WTC11 (cell line): Measurements from ENCODE around the gene OR11A1. TPM values are rescaled to one million over a fixed set of nuclear protein-coding genes. Genes with fewer than 3 reads are reported as not detected.

Experiments used
- ATAC-seq: fragments of 200-7000 bp; cut with Tn5 transposase; 2 replicates; pipeline ENCODE4 v1.10.0; 2021; ENCODE audit warnings: mild to moderate bottlenecking, moderate library complexity
- CTCF ChIA-PET: fragments of 300-600 bp; sonication (Branson Sonifier 250); formaldehyde crosslinking; loops from one replicate; lab custom pipeline; 2021; ENCODE audit warnings: antibody characterized with exemption; lab: Charles Lee
- POLR2A ChIA-PET: fragments of 350-600 bp; sonication (Branson Sonifier 250); formaldehyde crosslinking; loops from one replicate; lab custom pipeline; 2021; ENCODE audit warnings: antibody characterized with exemption; lab: Charles Lee
- DNase-seq: peaks from one replicate; pipeline ENCODE4 v3.0.0; 2021; ENCODE audit warnings: low spot score
- H3K27ac Mint-ChIP-seq: 2 replicates; pipeline ENCODE4 v1.8.0; 2021; ENCODE audit warnings: mixed read lengths
- H3K27me3 Mint-ChIP-seq: 2 replicates; pipeline ENCODE4 v1.8.0; 2021; ENCODE audit warnings: low read depth, mild to moderate bottlenecking, moderate library complexity, mixed read lengths
- H3K36me3 Mint-ChIP-seq: 2 replicates; pipeline ENCODE4 v1.8.0; 2021; ENCODE audit warnings: mixed read lengths
- H3K4me1 Mint-ChIP-seq: 2 replicates; pipeline ENCODE4 v1.8.0; 2022; ENCODE audit warnings: mixed read lengths
- H3K4me3 Mint-ChIP-seq: 2 replicates; pipeline ENCODE4 v1.8.0; 2021; ENCODE audit warnings: mild to moderate bottlenecking, moderate library complexity, mixed read lengths
- H3K9me3 Mint-ChIP-seq: 2 replicates; pipeline ENCODE4 v1.8.0; 2021; ENCODE audit warnings: mixed read lengths
- AFF4 ChIP-seq: sonication (generic); formaldehyde crosslinking; IDR thresholded peaks from 2 replicates; pipeline ENCODE4 v1.8.1; 2023; ENCODE audit warnings: mild to moderate bottlenecking, missing genetic modification reagents, borderline replicate concordance
- E2F5 ChIP-seq: sonication (generic); formaldehyde crosslinking; IDR thresholded peaks from 2 replicates; pipeline ENCODE4 v1.8.1; 2022; ENCODE audit warnings: mild to moderate bottlenecking, moderate library complexity, missing genetic modification reagents
- GRHL2 ChIP-seq: fragments of 250-450 bp; sonication (Bioruptor Pico); IDR thresholded peaks from 2 replicates; pipeline ENCODE4 v1.8.0; 2022; ENCODE audit warnings: mild to moderate bottlenecking, moderate library complexity; ENCODE audit not compliant: insufficient replicate concordance, severe bottlenecking
- IRF1 ChIP-seq: sonication (generic); formaldehyde crosslinking; IDR thresholded peaks from 2 replicates; pipeline ENCODE4 v1.8.0; 2023; ENCODE audit warnings: missing genetic modification reagents
- IRF2 ChIP-seq: sonication (generic); formaldehyde crosslinking; IDR thresholded peaks from 2 replicates; pipeline ENCODE4 v1.8.0; 2022; ENCODE audit warnings: low read depth, missing genetic modification reagents, borderline replicate concordance
- STAT6 ChIP-seq: sonication (generic); formaldehyde crosslinking; conservative IDR thresholded peaks from 2 replicates; pipeline ENCODE4 v1.8.1; 2023; ENCODE audit warnings: mild to moderate bottlenecking, low read depth, missing genetic modification reagents, moderate library complexity
- TCF7 ChIP-seq: sonication (generic); formaldehyde crosslinking; IDR thresholded peaks from 2 replicates; pipeline ENCODE4 v1.8.0; 2022; ENCODE audit warnings: mild to moderate bottlenecking, low read depth, missing genetic modification reagents, moderate library complexity
- TEAD1 ChIP-seq: sonication (generic); formaldehyde crosslinking; IDR thresholded peaks from 2 replicates; pipeline ENCODE4 v1.8.0; 2022; ENCODE audit warnings: mild to moderate bottlenecking, missing genetic modification reagents
- ZNF232 ChIP-seq: sonication (generic); formaldehyde crosslinking; IDR thresholded peaks from 2 replicates; pipeline ENCODE4 v1.8.0; 2022; ENCODE audit warnings: mild to moderate bottlenecking, missing genetic modification reagents
- ZNF263 ChIP-seq: sonication (generic); formaldehyde crosslinking; IDR thresholded peaks from 2 replicates; pipeline ENCODE4 v1.8.1; 2022; ENCODE audit warnings: low read depth, mild to moderate bottlenecking, moderate library complexity, missing genetic modification reagents
- ZNF416 ChIP-seq: fragments of 250-450 bp; sonication (Bioruptor Pico); IDR thresholded peaks from 2 replicates; pipeline ENCODE4 v1.9.0; 2021; ENCODE audit warnings: mild to moderate bottlenecking, inconsistent platforms
- ZNF512 ChIP-seq: sonication (generic); formaldehyde crosslinking; IDR thresholded peaks from 2 replicates; pipeline ENCODE4 v1.8.1; 2022; ENCODE audit warnings: missing genetic modification reagents, borderline replicate concordance
- total RNA-seq: library from RNA; stranded (reverse); gene quantifications from 3 replicates; pipeline ENCODE4 v1.2.3, GENCODE V29; 2021

The OR11A1 gene
- total RNA-seq, 1 experiment from 2014 or later: not detected

- Mint-ChIP-seq H3K36me3 (no peaks in the 10 kb centered on the region), H3K27ac (no peak overlapping the region), H3K9me3 (no peaks in the 10 kb centered on the region), H3K4me3 (no peak overlapping the region), H3K4me1 (no peaks in the 10 kb centered on the region), H3K27me3 (peaks cover 10% of the 10 kb centered on the region)
- CTCF ChIA-PET: no interaction called here
- no peak for ATAC-seq
- TF ChIP-seq E2F5 (no peak), STAT6 (CRISPR knock-in tag) (no peak), ZNF416 (CRISPR knock-in tag) (no peak), TEAD1 (CRISPR knock-in tag) (no peak), ZNF263 (CRISPR knock-in tag) (no peak)
- TF ChIP-seq, all 79 proteins: peak for 0
- DNase-seq: no peak
- POLR2A ChIA-PET: no interaction called here
These were observed 42.8 kb upstream of the OR11A1 start for GRCh38 chr6:29499704-29500103.

DNA sequence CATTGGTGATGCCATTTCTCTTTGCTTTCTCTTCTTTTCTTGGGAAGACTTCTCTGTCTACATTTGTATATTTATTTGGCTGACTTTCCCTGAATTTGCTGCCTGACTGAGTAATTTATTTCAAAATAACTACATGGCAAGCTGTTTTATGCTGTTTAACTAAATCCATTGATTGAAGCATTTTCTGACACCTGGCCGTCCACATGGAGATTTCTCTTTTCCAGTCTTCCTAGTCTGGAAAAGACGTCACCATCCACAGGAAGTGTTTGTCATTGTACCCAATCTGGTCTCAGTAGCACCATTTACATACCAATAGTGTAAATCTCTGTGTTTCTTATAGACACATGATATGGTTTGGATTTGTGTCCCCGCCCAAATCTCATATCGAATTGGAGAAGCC, 40.1 kb upstream of the OR11A1 start:
- TF ChIP-seq TCF7: no peak
- TF ChIP-seq, all 79 proteins: peak for 0
- no peak overlapping the region for H3K4me3 Mint-ChIP-seq
- ATAC-seq: no peak
- no peak for DNase-seq
- H3K9me3 Mint-ChIP-seq: no peaks in the 10 kb centered on the region
- POLR2A ChIA-PET: no interaction called here
- no peaks in the 10 kb centered on the region for H3K4me1 Mint-ChIP-seq
- CTCF ChIA-PET: no interaction called here
- H3K27me3 Mint-ChIP-seq: peaks cover 12% of the 10 kb centered on the region
- no peak overlapping the region for H3K27ac Mint-ChIP-seq
- no peaks in the 10 kb centered on the region for H3K36me3 Mint-ChIP-seq

DNA sequence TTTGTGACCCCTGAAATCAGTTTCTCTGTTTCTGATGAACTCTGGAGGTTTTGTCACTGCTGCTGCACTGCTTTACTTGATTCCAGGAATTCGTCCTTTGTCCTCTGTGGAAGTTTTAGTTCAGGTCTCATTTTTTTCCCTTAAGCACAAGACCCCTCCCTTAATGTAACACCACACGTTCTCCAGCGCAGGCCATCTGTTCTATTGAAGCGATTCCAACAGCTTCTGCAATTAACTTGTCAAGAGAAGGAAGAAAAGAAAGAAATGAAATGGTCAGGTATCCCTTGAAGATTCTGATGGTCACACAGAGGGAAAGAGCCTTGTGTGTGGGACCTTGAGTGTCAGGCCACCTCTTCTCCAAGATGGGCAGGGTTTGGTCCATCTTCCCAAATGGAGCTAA, 38.7 kb upstream of the OR11A1 start:
- no peaks in the 10 kb centered on the region for H3K4me1 Mint-ChIP-seq
- peaks cover 7% of the 10 kb centered on the region; the same call in 1 of the 2 replicates for H3K9me3 Mint-ChIP-seq
- DNase-seq (no peak), ATAC-seq (no peak)
- H3K36me3 Mint-ChIP-seq: no peaks in the 10 kb centered on the region
- CTCF ChIA-PET: no interaction called here
- H3K27me3 Mint-ChIP-seq: peaks cover 12% of the 10 kb centered on the region
- TF ChIP-seq ZNF232 (CRISPR knock-in tag) (no peak), IRF1 (CRISPR knock-in tag) (no peak)
- no peak overlapping the region for H3K27ac Mint-ChIP-seq
- POLR2A ChIA-PET: no interaction called here
- H3K4me3 Mint-ChIP-seq: no peak overlapping the region

DNA sequence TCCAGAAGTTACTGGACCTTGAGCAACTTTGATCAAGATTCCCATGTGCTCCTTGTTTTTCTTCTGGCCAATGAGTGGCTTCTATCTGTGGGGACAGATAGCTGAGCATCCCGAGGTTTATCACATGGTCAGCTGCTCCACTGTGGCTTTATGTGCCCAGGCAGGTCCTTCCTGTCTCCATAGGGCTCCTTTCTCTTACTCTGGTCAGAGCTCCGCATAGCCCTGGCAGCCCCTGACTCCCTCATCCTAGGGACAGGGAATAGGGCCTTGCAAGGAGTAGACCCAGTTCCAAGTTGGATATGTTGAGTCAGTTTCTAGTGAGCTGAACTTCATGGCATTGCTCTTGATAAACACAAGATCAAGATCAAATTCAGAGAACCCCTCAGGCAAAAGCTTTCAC, 37.3 kb upstream of the OR11A1 start:
- no peak overlapping the region for H3K27ac Mint-ChIP-seq
- CTCF ChIA-PET: interaction anchor here (0.7 to 1.8 kb wide), 2 partner anchors 39 to 95 kb away, joined by 4 to 6 read pairs; no protein-coding TSS in a partner anchor
- H3K27me3 Mint-ChIP-seq: peaks cover 12% of the 10 kb centered on the region
- no peak for DNase-seq
- ATAC-seq: no peak
- peaks cover 10% of the 10 kb centered on the region; the same call in 1 of the 2 replicates for H3K9me3 Mint-ChIP-seq
- H3K36me3 Mint-ChIP-seq: no peaks in the 10 kb centered on the region
- no peak overlapping the region for H3K4me3 Mint-ChIP-seq
- POLR2A ChIA-PET: no interaction called here
- TF ChIP-seq ZNF512 (CRISPR knock-in tag) (no peak), AFF4 (no peak), IRF2 (no peak), GRHL2 (no peak)
- no peaks in the 10 kb centered on the region for H3K4me1 Mint-ChIP-seq
